Measurements from ENCODE around the gene SULT1A3.
"Not testable (repeated sequence)": the region's sequence is repeated elsewhere in the genome, so short reads cannot be mapped to it uniquely, and the experiment has no call there.

- TF ChIP-seq CTCF (IDR thresholded peaks at IDR 0.05; ENCODE audit: low read depth, low read length, poor library complexity, severe bottlenecking); EZH2phosphoT487 (IDR thresholded peaks at IDR 0.05; ENCODE audit: borderline replicate concordance, low read length): not testable (repeated sequence)
Measured at GRCh38 chr16:30191158-30191557, 7.9 kb upstream of the SULT1A3 start.

Data from DOHH2 (cell line).